Trophoblast cell (in vitro differentiated cells and primary cell): ENCODE results near the gene MARCHF2.
"Not testable (repeated sequence)": the region's sequence is repeated elsewhere in the genome, so short reads cannot be mapped to it uniquely, and the experiment has no call there.

Experiments used
- DNase-seq, 2 donors: peaks; one replicate each; pipeline ENCODE4 v3.0.0-alpha.2; 2016
- H2AFZ ChIP-seq: 2 replicates; pipeline ENCODE4 v1.6.1; 2013; ENCODE audit warnings: low read length, moderate library complexity, mild to moderate bottlenecking; ENCODE audit not compliant: insufficient read depth, poor library complexity
- H2AK5ac ChIP-seq: 2 replicates; pipeline ENCODE4 v1.6.1; 2013; ENCODE audit warnings: mild to moderate bottlenecking, low read length
- H2BK120ac ChIP-seq: 2 replicates; pipeline ENCODE4 v1.6.1; 2013; ENCODE audit warnings: low read length, mild to moderate bottlenecking, moderate library complexity; ENCODE audit not compliant: insufficient read depth, poor library complexity
- H2BK12ac ChIP-seq: 2 replicates; pipeline ENCODE4 v1.6.1; 2013; ENCODE audit warnings: mild to moderate bottlenecking, low read length, moderate library complexity
- H2BK5ac ChIP-seq: 2 replicates; pipeline ENCODE4 v1.6.1; 2013; ENCODE audit warnings: low read length, low read depth, moderate library complexity, mild to moderate bottlenecking; ENCODE audit not compliant: poor library complexity
- H3K14ac ChIP-seq: 2 replicates; pipeline ENCODE4 v1.6.1; 2013; ENCODE audit warnings: mild to moderate bottlenecking, low read length
- H3K18ac ChIP-seq: 2 replicates; pipeline ENCODE4 v1.6.1; 2013; ENCODE audit warnings: mild to moderate bottlenecking, low read length
- H3K23ac ChIP-seq: 2 replicates; pipeline ENCODE4 v1.6.1; 2013; ENCODE audit warnings: low read length
- H3K27ac ChIP-seq: 2 replicates; pipeline ENCODE4 v1.5.1; 2013; ENCODE audit warnings: low read depth, mild to moderate bottlenecking, inconsistent platforms, low read length, moderate library complexity
- H3K27me3 ChIP-seq: 2 replicates; pipeline ENCODE4 v1.6.1; 2013; ENCODE audit warnings: inconsistent platforms, mild to moderate bottlenecking, low read length, moderate library complexity; ENCODE audit not compliant: insufficient read depth
- H3K36me3 ChIP-seq, 2 experiments: 1 replicate in 1 of 2; 2 replicates in 1 of 2; pipeline ENCODE4 v1.6.1; 2013; ENCODE audit warnings: low read length in 2 of 2, mild to moderate bottlenecking in 2 of 2, moderate library complexity in 1 of 2; ENCODE audit not compliant: insufficient read depth in 2 of 2, control insufficient read depth in 1 of 2
- H3K4ac ChIP-seq: 2 replicates; pipeline ENCODE4 v1.6.1; 2013; ENCODE audit warnings: low read depth, mild to moderate bottlenecking, low read length, moderate library complexity
- H3K4me1 ChIP-seq, 2 experiments: 1 replicate in 1 of 2; 2 replicates in 1 of 2; pipeline ENCODE4 v1.6.1; 2013; ENCODE audit warnings: low read length in 2 of 2, mild to moderate bottlenecking in 2 of 2, moderate library complexity in 1 of 2; ENCODE audit not compliant: insufficient read depth in 2 of 2, control insufficient read depth in 1 of 2
- H3K4me2 ChIP-seq: 2 replicates; pipeline ENCODE4 v1.6.1; 2013; ENCODE audit warnings: inconsistent platforms, mild to moderate bottlenecking, low read length, moderate library complexity
- H3K4me3 ChIP-seq: 2 replicates; pipeline ENCODE4 v1.5.1; 2013; ENCODE audit warnings: mild to moderate bottlenecking, low read depth, low read length, inconsistent platforms
- H3K79me1 ChIP-seq: one replicate; pipeline ENCODE4 v1.6.1; 2013; ENCODE audit warnings: low read length
- H3K79me2 ChIP-seq: 2 replicates; pipeline ENCODE4 v1.6.1; 2013; ENCODE audit warnings: low read length, mild to moderate bottlenecking; ENCODE audit not compliant: control insufficient read depth, insufficient read depth, poor library complexity
- H3K9ac ChIP-seq: 2 replicates; pipeline ENCODE4 v1.6.1; 2013; ENCODE audit warnings: mild to moderate bottlenecking, low read length
- H3K9me3 ChIP-seq: 2 replicates; pipeline ENCODE4 v1.6.1; 2013; ENCODE audit warnings: low read depth, mild to moderate bottlenecking, control low read depth, inconsistent platforms, low read length; ENCODE audit not compliant: insufficient read depth
- H4K12ac ChIP-seq: 2 replicates; pipeline ENCODE4 v1.6.1; 2013; ENCODE audit warnings: low read depth, mild to moderate bottlenecking, low read length, moderate library complexity
- H4K8ac ChIP-seq: 2 replicates; pipeline ENCODE4 v1.6.1; 2013; ENCODE audit warnings: low read depth, mild to moderate bottlenecking, low read length, moderate library complexity
- H4K91ac ChIP-seq: one replicate; pipeline ENCODE4 v1.6.1; 2013; ENCODE audit warnings: low read depth, mild to moderate bottlenecking, low read length, moderate library complexity
- WGBS: extraction: QIAGEN DNeasy Blood & Tissue Kit; methylation state at CpG from one replicate; pipeline ENCODE4 v1.1.7; 2013; ENCODE audit warnings: missing lambda C conversion rate; ENCODE audit not compliant: insufficient read length, insufficient coverage; ENCODE audit errors: extremely low coverage; 5-methylcytosine and 5-hydroxymethylcytosine counted together

MARCHF2 gene

GRCh38 chr19:8379156-8379891, 33.8 kb upstream of the MARCHF2 start:
- not testable (repeated sequence) for H3K14ac ChIP-seq, H3K79me1 ChIP-seq, H3K9ac ChIP-seq, H3K27me3 ChIP-seq, H4K12ac ChIP-seq, DNase-seq, H2AFZ ChIP-seq, H3K4me3 ChIP-seq, H3K18ac ChIP-seq, H3K4ac ChIP-seq, H2BK12ac ChIP-seq, H3K9me3 ChIP-seq, H3K79me2 ChIP-seq, H2BK5ac ChIP-seq, H3K4me1 ChIP-seq, H3K4me2 ChIP-seq, H3K36me3 ChIP-seq, H2AK5ac ChIP-seq, H2BK120ac ChIP-seq, H4K91ac ChIP-seq, H4K8ac ChIP-seq, H3K23ac ChIP-seq, H3K27ac ChIP-seq
- WGBS = no CpG with 5 or more reads among the region's 13 CpGs

GRCh38 chr19:8384569-8384968, 28.5 kb upstream of the MARCHF2 start:
- H3K4me1 ChIP-seq, H3K18ac ChIP-seq, H3K79me1 ChIP-seq, H3K9ac ChIP-seq, H3K9me3 ChIP-seq, H2BK12ac ChIP-seq, DNase-seq, H2BK5ac ChIP-seq, H3K4me2 ChIP-seq, H3K27me3 ChIP-seq, H3K27ac ChIP-seq, H2AFZ ChIP-seq, H4K12ac ChIP-seq, H4K91ac ChIP-seq, H3K36me3 ChIP-seq, H3K4ac ChIP-seq, H4K8ac ChIP-seq, H3K23ac ChIP-seq, H3K79me2 ChIP-seq, H2AK5ac ChIP-seq, H2BK120ac ChIP-seq, H3K14ac ChIP-seq, H3K4me3 ChIP-seq: not testable (repeated sequence)
- WGBS = no CpG with 5 or more reads among the region's 4 CpGs

- H4K12ac ChIP-seq, H3K27me3 ChIP-seq, H3K27ac ChIP-seq, H2BK12ac ChIP-seq, H3K14ac ChIP-seq, H3K23ac ChIP-seq, H3K4me2 ChIP-seq, H3K4ac ChIP-seq, H3K9me3 ChIP-seq, H4K91ac ChIP-seq, DNase-seq, H3K4me1 ChIP-seq, H2AK5ac ChIP-seq, H3K79me1 ChIP-seq, H3K4me3 ChIP-seq, H3K36me3 ChIP-seq, H2BK5ac ChIP-seq, H2AFZ ChIP-seq, H2BK120ac ChIP-seq, H3K79me2 ChIP-seq, H4K8ac ChIP-seq, H3K18ac ChIP-seq, H3K9ac ChIP-seq: not testable (repeated sequence)
- no CpG with 5 or more reads among the region's 2 CpGs for WGBS
These were observed 28.0 kb upstream of the MARCHF2 start for GRCh38 chr19:8385103-8385502.

GRCh38 chr19:8385566-8385965, 27.5 kb upstream of the MARCHF2 start:
- H4K12ac ChIP-seq = not testable (repeated sequence)

More at GRCh38 chr19:8385566-8385965, 27.5 kb upstream of the MARCHF2 start:
- H3K23ac ChIP-seq, H3K4me1 ChIP-seq, H2BK120ac ChIP-seq, H2AK5ac ChIP-seq, H3K18ac ChIP-seq, H4K8ac ChIP-seq, H3K9me3 ChIP-seq, H3K79me1 ChIP-seq, H2BK12ac ChIP-seq, H3K4ac ChIP-seq, H3K14ac ChIP-seq, H4K91ac ChIP-seq, H3K4me3 ChIP-seq, H2AFZ ChIP-seq, H3K27ac ChIP-seq, H3K36me3 ChIP-seq, H3K4me2 ChIP-seq, H3K27me3 ChIP-seq, H3K79me2 ChIP-seq, H2BK5ac ChIP-seq, H3K9ac ChIP-seq: not testable (repeated sequence)
- DNase-seq = peak in 1 of 2 donors; percentile 83
- no CpG with 5 or more reads among the region's 3 CpGs for WGBS
